MG63 (cell line): ENCODE measurements around the gene XKR7. TPM values are rescaled to one million over a fixed set of nuclear protein-coding genes. Genes with fewer than 3 reads are reported as not detected.

ENCODE experiments used
- DNase-seq: peaks from one replicate; pipeline ENCODE4 v3.0.0-alpha.2; 2020
- H3K27me3 ChIP-seq: fragments of 250-450 bp; sonication (Bioruptor Pico); 2 replicates; pipeline ENCODE4 v1.5.1; 2020; ENCODE audit warnings: mild to moderate bottlenecking, moderate library complexity
- H3K36me3 ChIP-seq: fragments of 250-450 bp; sonication (Bioruptor Pico); 2 replicates; pipeline ENCODE4 v1.5.1; 2020; ENCODE audit warnings: mild to moderate bottlenecking, moderate library complexity
- H3K4me3 ChIP-seq: fragments of 250-450 bp; sonication (Bioruptor Pico); 2 replicates; pipeline ENCODE4 v1.5.1; 2020; ENCODE audit warnings: mild to moderate bottlenecking, moderate library complexity
- H3K9me3 ChIP-seq: fragments of 250-450 bp; sonication (Bioruptor Pico); 2 replicates; pipeline ENCODE4 v1.5.1; 2020; ENCODE audit warnings: mild to moderate bottlenecking, moderate library complexity
- total RNA-seq: library from RNA; depleted of rRNA; stranded (reverse); fragments of >200 nt; shearing (Covaris generic); gene quantifications from 2 replicates; pipeline ENCODE4 v1.2.3, GENCODE V29; 2014; ENCODE audit warnings: low replicate concordance

Gene XKR7
- total RNA-seq, 1 experiment from 2014 or later: not detected

GRCh38 chr20:31934491-31934890, 33.5 kb upstream of the XKR7 start:
- no peaks in the 10 kb centered on the region; the same call in 1 of the 2 replicates for H3K27me3 ChIP-seq
- no peak overlapping the region for H3K4me3 ChIP-seq
- no peaks in the 10 kb centered on the region for H3K9me3 ChIP-seq
- no peak for DNase-seq
- H3K36me3 ChIP-seq: no peaks in the 10 kb centered on the region

- Histone ChIP-seq H3K36me3 (no peaks in the 10 kb centered on the region), H3K4me3 (no peak overlapping the region), H3K9me3 (no peaks in the 10 kb centered on the region), H3K27me3 (no peaks in the 10 kb centered on the region; the same call in 1 of the 2 replicates)
- DNase-seq: no peak
These were observed 32.8 kb upstream of the XKR7 start for GRCh38 chr20:31934968-31935764.

GRCh38 chr20:31936420-31936819, 31.5 kb upstream of the XKR7 start:
- no peak overlapping the region for H3K4me3 ChIP-seq
- no peaks in the 10 kb centered on the region for H3K9me3 ChIP-seq
- no peaks in the 10 kb centered on the region for H3K36me3 ChIP-seq

GRCh38 chr20:31937820-31938219, 30.1 kb upstream of the XKR7 start:
- no peak for DNase-seq
- Histone ChIP-seq H3K36me3 (no peaks in the 10 kb centered on the region), H3K27me3 (no peaks in the 10 kb centered on the region)

More at GRCh38 chr20:31936420-31936819, 31.5 kb upstream of the XKR7 start:
- no peak for DNase-seq
- no peaks in the 10 kb centered on the region for H3K27me3 ChIP-seq

DNA sequence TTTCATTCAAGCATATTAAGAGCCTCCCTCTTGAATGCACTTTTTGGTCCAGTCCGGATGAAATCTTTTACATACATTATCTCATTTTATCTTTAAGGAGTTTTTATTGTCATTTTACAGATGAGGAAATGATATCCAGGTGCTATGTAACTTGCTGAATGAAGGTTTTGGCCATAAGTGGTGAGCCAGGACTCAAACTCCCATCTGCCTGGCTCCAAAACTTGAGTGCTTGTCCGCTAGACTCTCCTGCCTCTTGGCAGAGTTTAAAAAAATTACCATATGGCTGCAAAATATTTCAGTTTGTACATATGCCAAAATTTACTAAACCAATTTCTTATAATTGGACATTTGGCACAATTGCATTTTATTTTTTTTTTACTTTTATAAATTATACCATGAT, 28.3 kb upstream of the XKR7 start:
- Histone ChIP-seq H3K4me3 (no peak overlapping the region), H3K36me3 (peaks cover 2% of the 10 kb centered on the region; the same call in 1 of the 2 replicates), H3K9me3 (no peaks in the 10 kb centered on the region), H3K27me3 (no peaks in the 10 kb centered on the region)
- DNase-seq: no peak

More at GRCh38 chr20:31937820-31938219, 30.1 kb upstream of the XKR7 start:
- no peak overlapping the region for H3K4me3 ChIP-seq
- H3K9me3 ChIP-seq: no peaks in the 10 kb centered on the region

DNA sequence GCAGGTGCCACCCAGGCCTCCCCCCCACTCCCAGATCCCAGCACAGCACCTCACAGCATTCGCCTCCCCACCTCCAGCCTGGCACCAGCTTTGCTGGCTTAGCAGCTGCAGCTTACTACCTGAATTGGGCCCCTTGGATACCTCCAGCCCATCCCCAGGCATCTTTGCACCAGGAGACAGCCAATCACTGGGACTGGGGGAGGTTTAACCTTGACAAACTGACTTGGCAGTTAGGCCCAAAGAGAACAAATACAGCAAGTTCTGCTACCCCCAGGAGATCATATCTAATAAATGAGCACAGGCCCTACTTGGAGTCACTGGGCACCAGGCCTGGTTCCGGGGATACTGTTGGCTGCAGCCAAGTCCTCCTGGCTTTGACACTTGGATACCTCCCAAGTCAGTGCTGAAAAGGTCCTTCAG, 24.9 kb upstream of the XKR7 start:
- Histone ChIP-seq H3K36me3 (peaks cover 31% of the 10 kb centered on the region), H3K4me3 (no peak overlapping the region), H3K9me3 (no peaks in the 10 kb centered on the region), H3K27me3 (no peaks in the 10 kb centered on the region)
- peak; percentile 71 for DNase-seq

DNA sequence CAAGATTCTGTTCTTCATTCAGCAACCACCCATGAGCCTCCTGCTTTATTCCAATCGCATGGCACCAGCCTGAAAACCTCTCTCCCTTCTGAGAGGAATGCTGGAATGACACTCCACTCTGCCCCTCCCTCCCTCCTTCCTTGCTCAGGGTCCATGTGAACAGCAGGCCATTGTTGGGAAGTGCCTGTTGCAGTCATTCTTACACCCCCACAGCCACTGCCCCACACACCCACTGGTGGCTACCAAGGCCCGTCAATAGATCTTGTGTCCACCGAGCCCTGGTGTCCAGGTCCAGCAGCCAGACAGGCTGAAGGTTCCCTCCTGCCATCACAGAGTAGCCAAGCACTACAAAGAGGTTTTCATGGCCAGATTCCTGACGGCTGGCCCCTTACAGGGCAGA, 22.6 kb upstream of the XKR7 start:
- peaks cover 54% of the 10 kb centered on the region for H3K36me3 ChIP-seq
- DNase-seq: no peak
- no peak overlapping the region for H3K4me3 ChIP-seq
- H3K27me3 ChIP-seq: no peaks in the 10 kb centered on the region
- H3K9me3 ChIP-seq: no peaks in the 10 kb centered on the region

GRCh38 chr20:31945785-31946184, 22.2 kb upstream of the XKR7 start:
- Histone ChIP-seq H3K27me3 (no peaks in the 10 kb centered on the region), H3K36me3 (peaks cover 54% of the 10 kb centered on the region), H3K4me3 (no peak overlapping the region), H3K9me3 (no peaks in the 10 kb centered on the region)
- DNase-seq: peak; percentile 82

DNA sequence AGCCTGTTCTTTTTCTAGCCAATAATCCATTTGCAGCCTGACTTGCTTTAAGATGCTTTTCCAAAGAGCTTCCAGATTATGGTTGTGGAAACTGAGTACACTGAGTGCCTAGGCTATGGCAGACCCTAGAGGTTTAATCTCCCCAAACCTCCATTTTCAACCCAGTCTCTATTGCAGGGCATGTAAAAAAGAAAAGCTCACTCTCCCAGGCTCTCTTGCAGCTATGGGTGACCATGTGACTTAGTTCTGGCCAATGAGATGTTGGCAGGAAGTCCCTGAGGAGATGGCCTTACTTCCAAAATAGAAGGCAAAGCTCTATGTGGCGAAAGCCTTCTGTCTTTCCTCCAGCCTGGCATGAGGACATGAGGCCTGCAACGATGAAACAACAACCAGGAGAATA, 19.9 kb upstream of the XKR7 start:
- H3K9me3 ChIP-seq: no peaks in the 10 kb centered on the region
- H3K27me3 ChIP-seq: no peaks in the 10 kb centered on the region
- no peak for DNase-seq
- peaks cover 54% of the 10 kb centered on the region for H3K36me3 ChIP-seq
- no peak overlapping the region for H3K4me3 ChIP-seq

DNA sequence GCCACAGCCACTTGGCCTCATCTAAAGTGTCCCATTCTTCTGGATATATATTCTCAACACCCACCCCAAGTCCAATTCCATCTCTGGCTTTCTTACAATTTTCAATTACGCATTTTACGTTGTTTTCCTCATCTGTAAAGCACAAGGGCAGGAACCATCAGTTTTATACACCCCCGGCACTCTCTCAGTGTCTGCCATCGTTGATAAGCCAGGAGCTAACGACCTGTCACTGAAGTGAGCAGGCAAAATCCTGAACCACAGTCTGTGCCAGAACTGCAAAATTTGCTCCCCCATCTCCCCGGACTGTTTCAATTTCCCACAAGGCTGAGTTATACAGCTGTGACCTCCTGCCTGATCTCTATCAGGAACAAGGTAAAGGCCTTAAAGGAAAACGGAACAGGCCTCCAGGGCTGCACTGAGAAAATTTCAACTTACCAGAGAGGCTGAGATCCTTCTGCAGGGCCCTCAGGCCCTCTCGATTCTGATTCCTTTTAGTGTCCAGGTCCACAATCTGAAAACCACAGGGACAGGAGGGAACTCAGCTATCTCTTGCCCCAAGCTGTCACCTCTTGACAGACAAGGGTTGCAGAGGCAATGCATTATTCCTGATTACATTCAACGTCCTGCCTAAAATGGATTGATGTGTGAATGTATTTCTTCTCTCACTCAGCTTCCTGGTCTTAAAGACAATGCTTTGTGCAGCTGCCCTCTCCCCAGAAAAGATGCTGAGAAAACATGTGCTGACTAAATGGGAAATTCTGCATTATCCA, 17.9 kb upstream of the XKR7 start:
- Histone ChIP-seq H3K36me3 (peaks cover 47% of the 10 kb centered on the region), H3K9me3 (no peaks in the 10 kb centered on the region), H3K4me3 (peak overlapping the region; percentile 85), H3K27me3 (no peaks in the 10 kb centered on the region)
- DNase-seq: no peak

DNA sequence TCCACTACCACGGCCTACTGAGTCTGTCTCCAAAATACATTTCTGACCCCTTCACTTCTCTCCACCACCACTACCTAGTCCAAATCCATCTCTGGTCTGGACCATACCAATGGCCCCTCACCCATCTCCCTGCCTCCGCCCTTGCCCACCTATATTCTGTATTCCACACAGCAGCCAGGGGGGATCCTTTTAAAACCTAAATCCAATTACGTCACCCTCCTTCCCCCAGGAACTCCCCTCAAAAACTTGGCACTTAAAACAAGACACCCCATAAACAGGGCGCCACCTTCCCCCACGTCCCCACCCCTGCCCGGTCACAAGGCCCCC, 16.8 kb upstream of the XKR7 start:
- H3K4me3 ChIP-seq: peak overlapping the region; percentile 85
- DNase-seq: no peak
- no peaks in the 10 kb centered on the region for H3K9me3 ChIP-seq
- H3K36me3 ChIP-seq: peaks cover 38% of the 10 kb centered on the region
- peaks cover 3% of the 10 kb centered on the region; the same call in 1 of the 2 replicates for H3K27me3 ChIP-seq

- peaks cover 4% of the 10 kb centered on the region; the same call in 1 of the 2 replicates for H3K27me3 ChIP-seq
- H3K36me3 ChIP-seq: peaks cover 33% of the 10 kb centered on the region
- DNase-seq: peak; percentile 90
- no peaks in the 10 kb centered on the region for H3K9me3 ChIP-seq
- H3K4me3 ChIP-seq: peak within 1 kb of the TSS; percentile 85
These were observed 16.2 kb upstream of the XKR7 start, which contains the start of gene PDRG1 for GRCh38 chr20:31951530-31952453. Gene PDRG1 (minus strand): TSS chr20:31952046. CDS start chr20:31951961, 85 bp downstream.

- peaks cover 6% of the 10 kb centered on the region; the same call in 1 of the 2 replicates for H3K27me3 ChIP-seq
- H3K36me3 ChIP-seq: peaks cover 16% of the 10 kb centered on the region
- no peak for DNase-seq
- no peak overlapping the region for H3K4me3 ChIP-seq
- H3K9me3 ChIP-seq: no peaks in the 10 kb centered on the region
These were observed 14.3 kb upstream of the XKR7 start for GRCh38 chr20:31953556-31954148.

DNA sequence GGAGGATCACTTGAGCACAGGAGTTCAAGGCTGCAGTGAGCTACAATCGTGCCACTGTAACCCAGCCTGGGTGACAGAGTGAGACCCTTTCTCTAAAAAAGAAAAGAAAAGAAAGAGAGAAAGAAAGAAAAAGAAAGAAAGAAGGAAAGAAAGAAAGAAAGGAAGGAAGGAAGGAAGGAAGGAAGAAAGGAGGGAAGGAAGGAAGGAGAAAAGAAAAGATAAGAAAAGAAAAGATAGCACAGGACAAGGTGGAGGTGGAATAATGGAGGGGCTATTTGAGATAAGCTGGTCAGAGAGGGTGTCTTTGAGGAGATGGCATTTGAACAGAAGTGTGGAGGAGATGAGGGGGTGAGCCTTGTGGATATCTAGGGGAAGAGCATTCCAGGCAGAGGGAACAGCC, 13.5 kb upstream of the XKR7 start:
- Histone ChIP-seq H3K36me3 (peaks cover 8% of the 10 kb centered on the region), H3K9me3 (no peaks in the 10 kb centered on the region), H3K4me3 (no peak overlapping the region), H3K27me3 (peaks cover 6% of the 10 kb centered on the region; the same call in 1 of the 2 replicates)
- no peak for DNase-seq

GRCh38 chr20:31956556-31957526, 11.1 kb upstream of the XKR7 start:
- no peak overlapping the region for H3K4me3 ChIP-seq

More at GRCh38 chr20:31956556-31957526, 11.1 kb upstream of the XKR7 start:
- DNase-seq: no peak
- H3K9me3 ChIP-seq: no peaks in the 10 kb centered on the region
- no peaks in the 10 kb centered on the region for H3K36me3 ChIP-seq
- H3K27me3 ChIP-seq: peaks cover 6% of the 10 kb centered on the region; the same call in 1 of the 2 replicates
